BE2C (cell line): Measurements from ENCODE around the gene UQCR11.

ENCODE experiments used
- DNase-seq: peaks from one replicate; pipeline ENCODE4 v3.0.0-alpha.2; 2020
- H3K27me3 ChIP-seq: fragments of 250-450 bp; sonication (Bioruptor Pico); 2 replicates; pipeline ENCODE4 v1.5.1; 2020; ENCODE audit warnings: mild to moderate bottlenecking
- H3K36me3 ChIP-seq: fragments of 250-450 bp; sonication (Bioruptor Pico); 2 replicates; pipeline ENCODE4 v1.5.1; 2020; ENCODE audit warnings: mild to moderate bottlenecking
- H3K4me1 ChIP-seq: fragments of 250-450 bp; sonication (Bioruptor Pico); 2 replicates; pipeline ENCODE4 v1.5.1; 2020
- H3K4me3 ChIP-seq: 2 replicates; pipeline ENCODE4 v1.5.1; 2011; ENCODE audit warnings: low read depth, low read length
- H3K9me3 ChIP-seq: fragments of 250-450 bp; sonication (Bioruptor Pico); 2 replicates; pipeline ENCODE4 v1.5.1; 2020
- TF ChIP-seq, protein P1 (sequence below): IDR thresholded peaks from 2 replicates; pipeline ENCODE4 v1.5.1; 2012; ENCODE audit warnings: mild to moderate bottlenecking, low read depth, low read length

UQCR11 gene

DNA sequence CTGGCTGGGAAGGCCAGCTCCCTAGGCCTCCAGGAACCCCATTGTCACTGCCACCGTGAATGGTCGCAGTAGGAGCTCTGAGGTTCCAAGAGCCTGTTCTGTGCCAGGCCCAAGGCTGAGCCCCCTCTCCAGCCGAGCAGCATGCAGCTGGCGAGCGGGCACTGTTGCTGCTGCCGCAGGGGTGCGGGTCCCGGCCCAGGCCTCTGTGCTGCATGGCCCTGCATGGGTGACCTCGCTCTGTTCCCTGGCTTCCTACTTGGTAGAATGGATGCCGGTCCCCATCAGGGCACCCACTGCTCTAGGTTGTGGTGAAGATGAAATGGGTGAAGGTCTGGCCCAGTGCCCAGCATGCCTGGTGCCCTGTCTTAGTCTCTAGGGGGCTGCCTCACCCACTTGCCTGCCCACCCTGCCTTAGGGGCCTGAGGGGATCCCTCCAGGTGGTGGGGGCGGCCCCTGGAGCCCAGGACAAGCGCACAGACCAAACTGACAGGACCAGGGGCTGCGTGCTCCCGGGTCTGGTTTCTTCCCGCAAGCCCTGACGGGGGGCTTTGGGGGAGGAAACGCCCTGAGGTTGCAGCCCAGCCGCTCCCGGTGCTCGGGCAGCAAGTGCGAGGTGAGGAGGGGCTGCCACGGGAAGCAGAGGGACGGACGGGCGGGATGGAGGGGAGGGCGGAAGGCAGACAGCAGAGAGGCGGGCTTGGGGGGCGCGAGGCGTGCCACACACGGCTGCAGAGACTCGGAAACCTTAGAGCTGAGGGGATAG, 8.7 kb upstream of the UQCR11 start:
- no peak for DNase-seq
- H3K27me3 ChIP-seq = no peaks in the 10 kb centered on the region
- TF ChIP-seq, protein P1, sequence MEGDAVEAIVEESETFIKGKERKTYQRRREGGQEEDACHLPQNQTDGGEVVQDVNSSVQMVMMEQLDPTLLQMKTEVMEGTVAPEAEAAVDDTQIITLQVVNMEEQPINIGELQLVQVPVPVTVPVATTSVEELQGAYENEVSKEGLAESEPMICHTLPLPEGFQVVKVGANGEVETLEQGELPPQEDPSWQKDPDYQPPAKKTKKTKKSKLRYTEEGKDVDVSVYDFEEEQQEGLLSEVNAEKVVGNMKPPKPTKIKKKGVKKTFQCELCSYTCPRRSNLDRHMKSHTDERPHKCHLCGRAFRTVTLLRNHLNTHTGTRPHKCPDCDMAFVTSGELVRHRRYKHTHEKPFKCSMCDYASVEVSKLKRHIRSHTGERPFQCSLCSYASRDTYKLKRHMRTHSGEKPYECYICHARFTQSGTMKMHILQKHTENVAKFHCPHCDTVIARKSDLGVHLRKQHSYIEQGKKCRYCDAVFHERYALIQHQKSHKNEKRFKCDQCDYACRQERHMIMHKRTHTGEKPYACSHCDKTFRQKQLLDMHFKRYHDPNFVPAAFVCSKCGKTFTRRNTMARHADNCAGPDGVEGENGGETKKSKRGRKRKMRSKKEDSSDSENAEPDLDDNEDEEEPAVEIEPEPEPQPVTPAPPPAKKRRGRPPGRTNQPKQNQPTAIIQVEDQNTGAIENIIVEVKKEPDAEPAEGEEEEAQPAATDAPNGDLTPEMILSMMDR = no peak
- peaks cover 68% of the 10 kb centered on the region for H3K36me3 ChIP-seq
- no peaks in the 10 kb centered on the region for H3K9me3 ChIP-seq
- H3K4me1 ChIP-seq = no peaks in the 10 kb centered on the region
- no peak overlapping the region for H3K4me3 ChIP-seq

DNA sequence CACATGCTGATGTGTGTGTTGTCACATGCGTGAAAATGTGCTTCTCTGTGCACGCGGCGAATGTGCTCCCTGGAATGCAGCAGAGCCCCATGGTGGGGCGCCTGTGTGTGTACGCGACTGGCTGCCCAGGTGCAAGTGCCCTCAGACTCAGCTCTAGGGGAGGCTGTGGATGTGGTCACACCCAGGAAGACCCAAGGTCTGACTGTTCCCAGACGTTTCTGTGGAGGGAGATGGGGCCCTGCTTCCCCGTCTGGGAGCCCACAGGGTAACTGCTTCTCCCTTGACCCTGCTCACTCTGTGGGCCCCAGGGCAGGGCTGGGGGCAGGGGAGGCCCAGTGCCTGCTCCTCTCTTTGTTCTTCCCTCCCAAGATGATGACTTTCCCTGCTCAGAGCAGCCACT, 7.9 kb upstream of the UQCR11 start:
- Histone ChIP-seq H3K27me3 (no peaks in the 10 kb centered on the region), H3K36me3 (peaks cover 62% of the 10 kb centered on the region), H3K4me3 (no peak overlapping the region), H3K4me1 (no peaks in the 10 kb centered on the region), H3K9me3 (no peaks in the 10 kb centered on the region)
- TF ChIP-seq, protein P1 = no peak
- DNase-seq = no peak

DNA sequence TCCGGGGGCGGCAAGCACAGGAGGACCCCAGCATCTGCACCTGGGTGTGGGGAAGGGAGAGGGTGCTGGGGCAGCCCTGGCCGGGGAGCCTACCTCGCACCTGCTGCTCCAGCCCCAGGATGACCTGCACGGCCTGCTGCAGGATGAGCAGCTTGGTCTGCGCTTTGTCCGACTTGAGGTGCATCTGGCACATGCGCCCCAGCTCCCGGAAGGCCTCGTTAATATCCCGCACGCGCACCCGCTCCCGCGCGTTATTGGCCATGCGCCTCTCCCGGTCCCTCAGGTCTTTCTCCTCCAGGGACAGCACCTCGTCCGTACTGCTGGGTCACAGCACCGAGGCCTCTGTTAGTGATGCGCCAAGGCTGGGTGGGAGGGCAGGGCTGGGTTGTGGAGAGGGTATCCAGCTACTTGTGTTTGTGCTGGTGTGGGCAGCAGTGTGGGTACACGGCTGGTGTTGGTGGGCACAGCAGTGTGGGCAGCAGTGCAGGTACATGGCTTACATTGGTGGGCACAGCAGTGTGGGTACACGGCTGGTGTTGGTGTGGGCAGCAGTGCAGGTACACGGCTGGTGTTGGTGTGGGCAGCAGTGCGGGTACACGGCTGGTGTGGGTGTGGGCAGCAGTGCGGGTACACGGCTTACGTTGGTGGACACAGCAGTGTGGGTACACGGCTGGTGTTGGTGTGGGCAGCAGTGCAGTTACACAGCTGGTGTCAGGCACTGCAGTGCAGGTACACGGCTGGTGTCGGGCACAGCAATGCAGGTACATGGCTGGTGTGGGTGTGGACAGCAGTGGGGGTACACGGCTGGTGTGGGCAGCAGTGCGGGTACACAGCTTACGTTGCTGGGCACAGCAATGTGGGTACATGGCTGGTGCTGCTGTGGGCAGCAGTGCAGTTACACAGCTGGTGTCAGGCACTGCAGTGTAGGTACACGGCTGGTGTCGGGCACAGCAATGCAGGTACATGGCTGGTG, 7.1 kb upstream of the UQCR11 start:
- Histone ChIP-seq H3K36me3 (peaks cover 54% of the 10 kb centered on the region), H3K4me1 (no peaks in the 10 kb centered on the region), H3K4me3 (no peak overlapping the region), H3K27me3 (no peaks in the 10 kb centered on the region), H3K9me3 (no peaks in the 10 kb centered on the region)
- no peak for DNase-seq
- TF ChIP-seq, protein P1 = no peak

DNA sequence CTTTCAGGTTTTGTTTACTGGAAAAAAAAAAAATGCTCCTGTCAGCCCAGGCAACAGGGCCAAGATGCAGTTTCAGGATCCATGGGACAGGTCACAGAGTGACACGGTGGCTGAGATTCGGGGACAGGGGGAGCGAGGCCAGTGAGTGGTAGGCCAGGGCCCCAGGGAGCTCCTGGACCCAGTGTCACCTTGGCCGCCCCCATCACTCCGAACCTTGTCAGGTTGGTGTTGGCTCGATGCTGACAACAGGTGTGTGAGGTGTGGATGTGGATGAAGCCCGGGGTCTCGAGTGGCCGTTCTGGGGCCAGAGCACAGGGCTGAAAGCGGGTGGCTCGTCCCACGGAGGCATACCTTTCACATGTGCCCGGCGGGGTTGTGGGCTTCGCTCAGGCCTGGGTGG, 6.1 kb upstream of the UQCR11 start:
- Histone ChIP-seq H3K4me1 (no peaks in the 10 kb centered on the region), H3K27me3 (no peaks in the 10 kb centered on the region), H3K9me3 (no peaks in the 10 kb centered on the region), H3K36me3 (peaks cover 44% of the 10 kb centered on the region), H3K4me3 (no peak overlapping the region)
- no peak for DNase-seq
- TF ChIP-seq, protein P1 = no peak

DNA sequence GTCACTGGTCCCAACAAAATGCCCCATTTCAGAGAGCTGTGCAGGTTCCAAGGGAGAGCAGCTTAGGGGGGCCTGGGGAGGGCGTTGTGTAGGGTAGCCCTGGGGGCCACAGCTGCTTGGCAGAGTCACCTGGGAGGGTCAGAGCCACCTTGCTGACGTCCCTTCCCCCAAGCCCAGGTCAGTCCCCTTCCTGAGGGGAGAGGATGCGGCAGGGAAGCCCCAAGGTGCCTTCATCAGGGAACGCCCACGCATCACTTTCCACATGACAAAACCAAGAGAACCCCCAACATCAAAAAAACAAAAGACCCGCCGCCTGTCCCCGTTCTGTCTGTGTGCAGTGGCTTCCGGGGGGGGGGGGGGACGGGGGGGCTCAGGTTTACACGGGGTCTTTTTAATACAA, 5.3 kb upstream of the UQCR11 start:
- no peak for DNase-seq
- H3K4me1 ChIP-seq = no peaks in the 10 kb centered on the region
- no peak overlapping the region for H3K4me3 ChIP-seq
- no peaks in the 10 kb centered on the region for H3K9me3 ChIP-seq
- TF ChIP-seq, protein P1 = no peak
- H3K27me3 ChIP-seq = no peaks in the 10 kb centered on the region
- peaks cover 36% of the 10 kb centered on the region for H3K36me3 ChIP-seq
